ENCODE measurements around the gene GALNTL6.

DNA sequence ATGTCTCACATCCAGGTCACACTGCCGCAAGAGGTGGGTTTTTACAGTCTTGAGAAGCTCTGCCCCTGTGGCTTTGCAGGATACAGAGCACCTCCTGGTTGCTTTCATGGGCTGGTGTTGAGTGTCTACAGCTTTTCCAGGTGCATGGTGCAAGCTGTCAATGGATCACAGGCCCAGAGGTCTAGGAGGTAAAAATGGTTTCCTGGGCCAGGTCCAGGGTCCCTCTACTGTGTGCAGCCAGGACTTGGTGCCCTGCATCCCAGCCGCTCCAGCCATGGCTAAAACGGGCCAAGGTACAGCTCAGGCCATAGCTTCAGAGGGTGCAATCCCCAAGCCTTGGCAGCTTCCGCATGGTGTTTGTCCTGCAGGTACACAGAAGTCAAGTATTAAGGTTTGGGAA lies 921.4 kb downstream of the GALNTL6 start:
- TF ChIP-seq POLR2A (IDR thresholded peaks at IDR 0.05; ENCODE audit: low read depth, low read length) (no peak), POLR2AphosphoS5 (IDR thresholded peaks at IDR 0.05; ENCODE audit: low read depth, low read length) (no peak), TAF1 (IDR thresholded peaks at IDR 0.05; ENCODE audit: low read depth, low read length) (no peak), SPI1 (IDR thresholded peaks at IDR 0.05; ENCODE audit: low read depth, low read length) (no peak)
